ENCODE data around the gene ASTN2.

GRCh38 chr9:116390303-116391228 is 1024.3 kb downstream of the ASTN2 start:
- TF ChIP-seq CTCF (IDR thresholded peaks at IDR 0.05), result no peak
- TF ChIP-seq POLR2A (IDR thresholded peaks at IDR 0.05), result no peak

Data from prostate gland (tissue), 2 donors.